ENCODE measurements around the gene SMIM10L1.

The SMIM10L1 gene

GRCh38 chr12:11183011-11183410, 12.0 kb downstream of the SMIM10L1 start:
- no peak for DNase-seq

GRCh38 chr12:11186837-11187236, 15.8 kb downstream of the SMIM10L1 start, which contains the start of gene TAS2R42:
TAS2R42 (minus strand) TSS chr12:11186937; CDS start chr12:11186937, 0 bp downstream.
- no peak for DNase-seq

- no peak for DNase-seq
These were observed 31.8 kb downstream of the SMIM10L1 start for GRCh38 chr12:11202811-11203210.

- no peak for DNase-seq
These were observed 33.2 kb downstream of the SMIM10L1 start for GRCh38 chr12:11204173-11204572.

GRCh38 chr12:11209113-11209512, 38.1 kb downstream of the SMIM10L1 start:
- DNase-seq: no peak

Data from hypothalamus (tissue), 51 donors.